ENCODE data around the gene RHOBTB3.

RHOBTB3 gene

GRCh38 chr5:95843733-95844223, 112.6 kb downstream of the RHOBTB3 start:
- DNase-seq, result no peak

- no peak for DNase-seq
Observed at GRCh38 chr5:95845391-95845790, 114.3 kb downstream of the RHOBTB3 start.

Measured in stimulated activated CD4-positive, alpha-beta T cell treated with anti-CD3 and anti-CD28 coated beads, Interleukin-4, amount 100 ng/mL, for 4 hours (primary cell).